C4-2B (cell line): Measurements from ENCODE around the gene GPR107.
A peak's percentile ranks its signal among the peaks of the same experiment; 100 is the strongest.

Experiments used
- H3K27ac ChIP-seq: fragments of 450-650 bp; 2 replicates; pipeline ENCODE4 v1.5.1; 2017
- CTCF ChIP-seq: fragments of 450-650 bp; conservative IDR thresholded peaks from 2 replicates; pipeline ENCODE4 v1.5.1; 2017; ENCODE audit warnings: mild to moderate bottlenecking
- ZFX ChIP-seq: fragments of 450-650 bp; IDR thresholded peaks from 2 replicates; pipeline ENCODE4 v1.6.1; 2017

The GPR107 gene

GRCh38 chr9:130180516-130180915, 126.8 kb downstream of the GPR107 start:
- H3K27ac ChIP-seq, result no peak overlapping the region

GRCh38 chr9:130181678-130182380, 128.1 kb downstream of the GPR107 start:
- no peak overlapping the region for H3K27ac ChIP-seq
- TF ChIP-seq ZFX, result no peak
- TF ChIP-seq CTCF, result no peak

More at GRCh38 chr9:130180516-130180915, 126.8 kb downstream of the GPR107 start:
- TF ChIP-seq ZFX (no peak), CTCF (no peak)

- H3K27ac ChIP-seq, result no peak overlapping the region
- TF ChIP-seq ZFX (no peak), CTCF (no peak)
These were observed 128.7 kb downstream of the GPR107 start for GRCh38 chr9:130182381-130182909.

- H3K27ac ChIP-seq, result no peak overlapping the region
- TF ChIP-seq CTCF, result no peak
- TF ChIP-seq ZFX, result no peak
These were observed 129.5 kb downstream of the GPR107 start for GRCh38 chr9:130183133-130183762.

- TF ChIP-seq CTCF (no peak), ZFX (no peak)
- H3K27ac ChIP-seq, result no peak overlapping the region
These were observed 131.3 kb downstream of the GPR107 start for GRCh38 chr9:130185017-130185416.

- H3K27ac ChIP-seq, result no peak overlapping the region
- TF ChIP-seq CTCF (no peak), ZFX (no peak)
These were observed 131.9 kb downstream of the GPR107 start for GRCh38 chr9:130185490-130186031.

- TF ChIP-seq ZFX (no peak), CTCF (no peak)
- peak overlapping the region; percentile 67 for H3K27ac ChIP-seq
These were observed 132.3 kb downstream of the GPR107 start for GRCh38 chr9:130186051-130186450.
